ENCODE data around the gene FEM1A. TPM values are rescaled to one million over a fixed set of nuclear protein-coding genes. Genes with fewer than 3 reads are reported as not detected.

Gene FEM1A, protein sequence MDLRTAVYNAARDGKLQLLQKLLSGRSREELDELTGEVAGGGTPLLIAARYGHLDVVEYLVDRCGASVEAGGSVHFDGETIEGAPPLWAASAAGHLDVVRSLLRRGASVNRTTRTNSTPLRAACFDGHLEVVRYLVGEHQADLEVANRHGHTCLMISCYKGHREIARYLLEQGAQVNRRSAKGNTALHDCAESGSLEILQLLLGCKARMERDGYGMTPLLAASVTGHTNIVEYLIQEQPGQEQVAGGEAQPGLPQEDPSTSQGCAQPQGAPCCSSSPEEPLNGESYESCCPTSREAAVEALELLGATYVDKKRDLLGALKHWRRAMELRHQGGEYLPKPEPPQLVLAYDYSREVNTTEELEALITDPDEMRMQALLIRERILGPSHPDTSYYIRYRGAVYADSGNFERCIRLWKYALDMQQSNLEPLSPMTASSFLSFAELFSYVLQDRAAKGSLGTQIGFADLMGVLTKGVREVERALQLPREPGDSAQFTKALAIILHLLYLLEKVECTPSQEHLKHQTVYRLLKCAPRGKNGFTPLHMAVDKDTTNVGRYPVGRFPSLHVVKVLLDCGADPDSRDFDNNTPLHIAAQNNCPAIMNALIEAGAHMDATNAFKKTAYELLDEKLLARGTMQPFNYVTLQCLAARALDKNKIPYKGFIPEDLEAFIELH
- 5.3 to 6.1 TPM (median 5.9 TPM) in 5 replicates for total RNA-seq (2022; extraction: Qiagen RNA extraction; ENCODE audit: low read depth)

GRCh38 chr19:4791183-4792018, at the start of gene FEM1A:
Gene FEM1A, plus strand, starts transcription at chr19:4791734. Its CDS starts 121 bp downstream, at chr19:4791855.

DNA sequence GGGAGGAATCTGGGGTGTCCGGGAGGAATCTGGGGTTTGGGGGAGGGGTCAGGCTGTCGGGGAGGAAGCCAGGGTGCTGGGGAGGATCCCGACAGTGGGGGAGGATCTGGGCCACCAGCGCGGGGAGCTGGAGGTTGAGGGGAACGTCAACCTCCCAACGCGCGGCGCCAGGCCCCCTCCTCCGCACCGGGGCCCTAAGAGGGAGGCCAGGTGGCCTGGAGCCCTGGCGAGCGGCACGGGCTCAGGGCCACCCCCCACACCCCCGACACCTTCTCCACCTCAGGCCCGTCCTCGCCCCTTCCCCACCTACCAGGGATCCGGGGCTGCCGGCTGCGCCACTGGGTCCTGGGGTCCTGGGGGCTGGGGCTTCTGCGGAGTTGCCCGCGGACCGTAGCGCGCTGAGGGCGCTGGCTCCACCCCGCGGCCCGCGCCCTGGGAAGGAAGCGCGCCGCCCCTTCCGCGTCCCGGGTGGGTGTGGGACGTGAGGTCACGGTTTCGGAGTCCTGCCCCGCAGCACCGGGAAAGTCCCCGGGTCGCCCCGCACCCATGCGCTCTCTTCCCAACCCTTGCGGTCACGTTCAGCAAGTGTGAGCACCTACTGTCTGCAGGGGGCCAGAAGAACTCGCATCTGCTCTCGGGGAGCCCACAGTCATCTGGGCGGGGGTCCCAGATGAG, 39.9 kb downstream of the FEM1A start, which contains the start of gene TICAM1:
Gene TICAM1, minus strand, starts transcription at position 409 of the 675 bp plus-strand sequence. CDS start 13,335 bp downstream, outside the sequence.

Other genes starting within 250 kb of the FEM1A start
- gene SEMA6B, start 232.1 kb upstream of the FEM1A start, total RNA-seq (2022; extraction: Qiagen RNA extraction; ENCODE audit: low read depth) = 4.3 to 6.9 TPM (median 6.1 TPM) in 5 replicates
- gene TNFAIP8L1, start 152.2 kb upstream of the FEM1A start, total RNA-seq (2022; extraction: Qiagen RNA extraction; ENCODE audit: low read depth) = 2.4 to 5.4 TPM (median 4.6 TPM) in 5 replicates
- gene MYDGF, start 121.4 kb upstream of the FEM1A start, total RNA-seq (2022; extraction: Qiagen RNA extraction; ENCODE audit: low read depth) = 115 to 147 TPM (median 144 TPM) in 5 replicates
- 54.4 to 66.9 TPM (median 62.2 TPM) in 5 replicates for gene DPP9, start 67.9 kb upstream of the FEM1A start, total RNA-seq (2022; extraction: Qiagen RNA extraction; ENCODE audit: low read depth)
- 5.9 to 9.8 TPM (median 8.5 TPM) in 5 replicates for gene TICAM1, start 40.0 kb downstream of the FEM1A start, total RNA-seq (2022; extraction: Qiagen RNA extraction; ENCODE audit: low read depth)
- 106 to 126 TPM (median 115 TPM) in 5 replicates for gene PLIN3, start 75.9 kb downstream of the FEM1A start, total RNA-seq (2022; extraction: Qiagen RNA extraction; ENCODE audit: low read depth)
- gene ARRDC5, start 111.2 kb downstream of the FEM1A start, total RNA-seq (2022; extraction: Qiagen RNA extraction; ENCODE audit: low read depth) = not detected in 5 replicates
- 38.8 to 53.2 TPM (median 46.2 TPM) in 5 replicates for gene UHRF1, start 117.8 kb downstream of the FEM1A start, total RNA-seq (2022; extraction: Qiagen RNA extraction; ENCODE audit: low read depth)
- 5.1 to 7.5 TPM (median 7.0 TPM) in 5 replicates for gene KDM4B, start 177.4 kb downstream of the FEM1A start, total RNA-seq (2022; extraction: Qiagen RNA extraction; ENCODE audit: low read depth)